Gastroesophageal sphincter (tissue), 2 donors: ENCODE measurements around the gene ANKRD35.

ENCODE experiments used
- EP300 ChIP-seq: sonication (generic); formaldehyde crosslinking; IDR thresholded peaks from one replicate; pipeline ENCODE4 v1.6.1; 2017; ENCODE audit warnings: antibody characterized with exemption, mild to moderate bottlenecking
- POLR2A ChIP-seq, 2 donors: fragments of 450-650 bp; IDR thresholded peaks; one replicate each; pipeline ENCODE4 v1.6.1; 2017; ENCODE audit warnings: antibody characterized with exemption in 2 of 2, mild to moderate bottlenecking in 2 of 2, moderate library complexity in 1 of 2

DNA sequence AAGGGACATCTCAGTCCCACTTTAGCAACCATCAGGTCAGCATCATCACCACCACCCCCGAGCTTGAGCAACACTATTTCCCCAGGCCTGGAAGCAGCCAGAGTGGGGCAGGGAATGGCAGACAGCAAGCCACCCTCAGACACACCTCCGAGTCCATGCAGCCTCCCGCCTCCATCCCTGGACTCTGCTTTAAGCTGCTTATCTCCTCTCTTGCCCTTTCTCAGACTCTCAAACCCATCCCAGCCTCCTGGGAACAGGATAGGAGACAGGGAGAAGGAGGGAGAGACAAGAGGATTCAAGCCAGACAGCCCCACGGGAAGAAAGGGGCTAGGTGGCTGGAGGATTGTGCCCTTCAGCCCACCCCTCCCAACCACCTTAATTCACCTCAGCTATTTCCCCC lies 28.5 kb downstream of the ANKRD35 start:
- no peak for TF ChIP-seq POLR2A (IDR thresholded peaks at IDR 0.05)
- TF ChIP-seq EP300: no peak
